Non-pigmented ciliary epithelial cell (primary cell): ENCODE data around the gene TMEM168.
"Not testable (repeated sequence)": the region's sequence is repeated elsewhere in the genome, so short reads cannot be mapped to it uniquely, and the experiment has no call there.

Source experiments
- DNase-seq: peaks from one replicate; pipeline ENCODE4 v3.0.0-alpha.2; 2010; ENCODE audit warnings: low read depth

TMEM168 gene

GRCh38 chr7:112789817-112790585, at the start of gene TMEM168:
TMEM168 (minus strand) TSS chr7:112790393; CDS start chr7:112784825, 5,568 bp downstream.
- DNase-seq: peak; percentile 15

GRCh38 chr7:112835928-112836327, 45.7 kb upstream of the TMEM168 start:
- not testable (repeated sequence) for DNase-seq

- no peak for DNase-seq
Measured at GRCh38 chr7:112833082-112833481, 42.9 kb upstream of the TMEM168 start.

- no peak for DNase-seq
Measured at GRCh38 chr7:112830769-112831168, 40.6 kb upstream of the TMEM168 start.

- DNase-seq: no peak
Measured at GRCh38 chr7:112828696-112829095, 38.5 kb upstream of the TMEM168 start.

- no peak for DNase-seq
Measured at GRCh38 chr7:112821345-112821744, 31.2 kb upstream of the TMEM168 start.

GRCh38 chr7:112819536-112819935, 29.3 kb upstream of the TMEM168 start:
- no peak for DNase-seq

GRCh38 chr7:112806156-112806555, 16.0 kb upstream of the TMEM168 start:
- DNase-seq: no peak

GRCh38 chr7:112802406-112802805, 12.2 kb upstream of the TMEM168 start:
- DNase-seq: no peak

GRCh38 chr7:112800486-112800885, 10.3 kb upstream of the TMEM168 start:
- DNase-seq: no peak

GRCh38 chr7:112799448-112800120, 9.4 kb upstream of the TMEM168 start:
- no peak for DNase-seq

GRCh38 chr7:112798274-112799159, 8.3 kb upstream of the TMEM168 start:
- DNase-seq: no peak

- DNase-seq: not testable (repeated sequence)
Measured at GRCh38 chr7:112796552-112796951, 6.4 kb upstream of the TMEM168 start.

GRCh38 chr7:112792441-112792840, 2.2 kb upstream of the TMEM168 start:
- DNase-seq: no peak

GRCh38 chr7:112791465-112792168, 1.4 kb upstream of the TMEM168 start:
- DNase-seq: no peak

GRCh38 chr7:112790586-112791003, 402 bp upstream of the TMEM168 start:
- no peak for DNase-seq

- no peak for DNase-seq
Measured at GRCh38 chr7:112789453-112789816, 758 bp downstream of the TMEM168 start.

- DNase-seq: no peak
Measured at GRCh38 chr7:112788778-112789343, 1.3 kb downstream of the TMEM168 start.

- DNase-seq: no peak
Measured at GRCh38 chr7:112784603-112785002, 5.6 kb downstream of the TMEM168 start.

GRCh38 chr7:112782498-112782897, 7.7 kb downstream of the TMEM168 start:
- no peak for DNase-seq

GRCh38 chr7:112781558-112781957, 8.6 kb downstream of the TMEM168 start:
- no peak for DNase-seq

- DNase-seq: no peak
Measured at GRCh38 chr7:112781110-112781509, 9.1 kb downstream of the TMEM168 start.
